Epithelial cell of proximal tubule (primary cell): ENCODE data around the gene ENHO. TPM values are rescaled to one million over a fixed set of nuclear protein-coding genes. Genes with fewer than 3 reads are reported as not detected.
"Not testable (repeated sequence)": the region's sequence is repeated elsewhere in the genome, so short reads cannot be mapped to it uniquely, and the experiment has no call there.

ENCODE experiments used
- DNase-seq: peaks from one replicate; pipeline ENCODE4 v3.0.0-alpha.2; 2011; ENCODE audit warnings: low read depth
- H3K4me3 ChIP-seq: 2 replicates; pipeline ENCODE4 v1.5.1; 2011; ENCODE audit warnings: low read depth, mild to moderate bottlenecking, low read length
- total RNA-seq: library from RNA; depleted of rRNA; stranded (reverse); fragments of >200 nt; gene quantifications from 2 replicates; pipeline ENCODE4 v1.2.3, GENCODE V29; 2015
- TF ChIP-seq, protein P1 (sequence below): conservative IDR thresholded peaks from 2 replicates; pipeline ENCODE4 v1.5.1; 2012; ENCODE audit warnings: low read depth, mild to moderate bottlenecking, low read length

The ENHO gene
- total RNA-seq, 1 donor from 2014 or later = 0.75 TPM

DNA sequence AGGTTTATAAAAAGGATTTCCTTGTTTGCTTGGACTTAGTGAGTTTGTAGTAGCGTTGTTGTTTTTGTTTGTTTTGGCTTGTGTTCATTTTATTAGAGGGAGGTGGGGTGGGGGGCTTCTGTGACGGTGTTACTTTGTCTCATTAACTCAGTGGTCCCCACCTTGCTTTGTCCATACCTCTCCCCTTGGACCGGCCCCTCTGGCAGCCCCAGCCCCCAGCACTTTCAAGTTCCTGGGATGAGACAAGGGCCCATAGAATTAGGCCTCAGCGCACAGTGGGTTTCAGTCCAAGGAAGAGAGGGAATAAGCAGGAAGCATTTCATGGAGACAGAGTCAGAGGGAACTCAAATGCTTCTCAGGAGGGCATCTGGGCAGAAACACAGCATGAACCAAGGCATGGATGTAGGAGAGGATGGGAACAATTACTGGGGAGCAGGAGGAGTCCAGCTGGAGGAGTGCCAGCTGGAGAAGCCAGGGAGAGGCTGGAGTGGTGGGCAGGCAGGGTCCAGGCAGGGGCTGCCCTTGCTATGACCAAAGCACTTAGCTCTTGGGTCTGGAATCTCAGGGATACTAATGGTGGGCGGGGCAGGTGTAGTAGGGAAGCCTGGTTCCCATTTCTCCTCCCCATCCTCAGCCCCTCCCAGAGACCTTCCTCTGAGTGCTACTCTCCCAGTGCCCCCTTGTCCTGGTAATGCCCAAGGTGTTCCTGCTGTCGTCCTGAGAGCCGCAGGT is 23.5 kb upstream of the ENHO start:
- no peak overlapping the region for H3K4me3 ChIP-seq
- no peak for DNase-seq
- TF ChIP-seq, protein P1, sequence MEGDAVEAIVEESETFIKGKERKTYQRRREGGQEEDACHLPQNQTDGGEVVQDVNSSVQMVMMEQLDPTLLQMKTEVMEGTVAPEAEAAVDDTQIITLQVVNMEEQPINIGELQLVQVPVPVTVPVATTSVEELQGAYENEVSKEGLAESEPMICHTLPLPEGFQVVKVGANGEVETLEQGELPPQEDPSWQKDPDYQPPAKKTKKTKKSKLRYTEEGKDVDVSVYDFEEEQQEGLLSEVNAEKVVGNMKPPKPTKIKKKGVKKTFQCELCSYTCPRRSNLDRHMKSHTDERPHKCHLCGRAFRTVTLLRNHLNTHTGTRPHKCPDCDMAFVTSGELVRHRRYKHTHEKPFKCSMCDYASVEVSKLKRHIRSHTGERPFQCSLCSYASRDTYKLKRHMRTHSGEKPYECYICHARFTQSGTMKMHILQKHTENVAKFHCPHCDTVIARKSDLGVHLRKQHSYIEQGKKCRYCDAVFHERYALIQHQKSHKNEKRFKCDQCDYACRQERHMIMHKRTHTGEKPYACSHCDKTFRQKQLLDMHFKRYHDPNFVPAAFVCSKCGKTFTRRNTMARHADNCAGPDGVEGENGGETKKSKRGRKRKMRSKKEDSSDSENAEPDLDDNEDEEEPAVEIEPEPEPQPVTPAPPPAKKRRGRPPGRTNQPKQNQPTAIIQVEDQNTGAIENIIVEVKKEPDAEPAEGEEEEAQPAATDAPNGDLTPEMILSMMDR = no peak

DNA sequence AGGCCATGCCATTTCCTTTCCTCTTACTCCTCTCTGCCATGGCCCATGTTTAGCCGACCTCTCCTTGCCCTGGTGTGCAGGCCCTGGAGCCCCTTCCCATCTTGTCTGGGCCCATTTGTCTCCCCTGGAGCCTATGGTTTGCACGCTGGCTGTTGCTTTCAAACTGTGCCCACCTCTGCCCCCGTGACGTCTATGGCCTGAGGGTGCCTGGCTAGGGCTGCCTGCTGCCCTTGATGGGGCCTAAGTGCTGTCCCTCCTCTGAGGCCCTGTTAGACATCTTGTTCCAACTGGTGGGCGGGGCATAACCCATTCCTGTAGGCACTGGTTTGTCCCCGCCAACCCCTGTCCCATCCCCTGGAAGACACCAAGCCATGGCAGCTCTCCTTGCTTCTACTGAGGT is 22.7 kb upstream of the ENHO start:
- DNase-seq = no peak
- H3K4me3 ChIP-seq = no peak overlapping the region
- TF ChIP-seq, protein P1 = no peak

DNA sequence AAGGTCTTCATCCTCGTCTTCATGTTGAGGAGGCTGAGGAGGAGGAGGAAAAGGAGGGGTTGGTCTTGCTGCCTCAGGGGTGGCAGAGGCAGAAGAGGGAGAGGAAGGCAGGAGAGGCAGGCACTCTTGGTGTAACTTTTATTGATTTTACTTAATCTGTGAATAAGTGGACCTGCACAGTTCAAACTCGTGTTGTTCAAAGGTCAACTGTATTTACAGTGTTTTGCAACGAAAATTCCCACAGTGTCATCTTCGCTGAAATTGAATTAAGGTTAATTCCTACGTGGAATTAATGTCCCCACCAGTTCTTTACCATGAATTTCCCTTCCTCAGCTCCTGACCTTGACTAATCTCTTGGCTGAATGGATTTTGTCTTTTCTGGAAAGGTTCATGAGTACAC is 21.2 kb upstream of the ENHO start:
- H3K4me3 ChIP-seq = no peak overlapping the region
- no peak for DNase-seq

DNA sequence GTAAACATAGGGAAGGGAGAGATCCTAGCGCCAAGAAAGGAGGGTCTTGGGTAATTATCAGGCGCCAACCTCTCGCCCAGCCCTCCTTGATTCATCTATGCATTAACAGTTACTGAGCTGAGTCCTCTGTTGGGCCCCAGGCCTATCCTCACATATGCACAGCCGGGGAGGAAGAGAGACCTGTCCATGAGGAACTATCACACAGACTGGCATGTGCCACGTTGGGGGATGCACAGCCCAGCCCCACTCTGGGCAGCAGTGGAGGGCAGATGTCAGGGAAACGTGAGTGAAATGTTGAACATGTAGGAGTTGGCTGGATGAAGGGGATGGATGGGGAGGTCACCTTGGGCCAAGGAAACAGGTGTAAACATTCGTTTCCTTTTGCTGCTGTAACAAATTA is 18.8 kb upstream of the ENHO start:
- no peak overlapping the region for H3K4me3 ChIP-seq
- no peak for DNase-seq
- TF ChIP-seq, protein P1 = no peak

More for the DNA sequence above, 21.2 kb upstream of the ENHO start:
- TF ChIP-seq, protein P1 = no peak

DNA sequence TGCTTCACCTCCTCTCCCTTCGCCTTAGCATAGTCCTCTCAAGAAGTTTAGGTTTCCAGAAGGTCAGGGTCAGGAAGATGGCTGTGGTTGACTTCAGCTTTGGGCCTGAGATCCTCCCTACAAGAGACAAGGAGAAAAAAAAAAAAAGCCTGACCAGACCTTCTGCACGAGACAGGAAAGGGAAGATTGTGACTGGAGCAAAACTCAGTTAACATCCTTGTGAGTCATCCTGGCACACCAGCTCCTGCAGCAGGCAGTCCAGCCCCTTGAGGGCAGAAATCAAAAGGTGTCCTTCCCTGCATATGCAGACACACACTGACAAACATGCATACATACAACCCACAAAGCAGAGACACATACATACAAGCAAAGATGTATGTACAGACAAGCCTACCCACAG is 18.0 kb upstream of the ENHO start:
- TF ChIP-seq, protein P1 = no peak
- DNase-seq = no peak
- H3K4me3 ChIP-seq = no peak overlapping the region

DNA sequence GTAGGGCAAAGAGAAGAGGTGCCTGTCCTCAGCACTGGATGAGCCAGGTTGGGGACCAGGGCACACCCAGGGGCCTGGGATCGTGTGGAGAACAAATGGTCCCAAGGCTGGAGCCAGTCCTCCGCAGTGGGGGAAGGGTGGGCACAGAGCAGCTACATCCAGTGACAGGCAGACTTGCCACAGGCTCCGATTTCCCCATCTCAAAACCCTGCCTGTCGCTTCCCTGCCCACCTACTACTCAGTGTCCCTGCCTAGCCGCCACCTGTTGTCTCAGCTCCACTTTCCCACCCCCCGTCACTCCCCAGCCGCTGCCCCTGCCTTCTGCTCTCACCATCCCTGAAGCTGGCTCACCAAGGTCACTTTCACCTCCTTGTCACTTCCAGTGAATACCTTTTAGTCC is 13.9 kb upstream of the ENHO start:
- no peak for DNase-seq
- H3K4me3 ChIP-seq = no peak overlapping the region
- TF ChIP-seq, protein P1 = no peak

DNA sequence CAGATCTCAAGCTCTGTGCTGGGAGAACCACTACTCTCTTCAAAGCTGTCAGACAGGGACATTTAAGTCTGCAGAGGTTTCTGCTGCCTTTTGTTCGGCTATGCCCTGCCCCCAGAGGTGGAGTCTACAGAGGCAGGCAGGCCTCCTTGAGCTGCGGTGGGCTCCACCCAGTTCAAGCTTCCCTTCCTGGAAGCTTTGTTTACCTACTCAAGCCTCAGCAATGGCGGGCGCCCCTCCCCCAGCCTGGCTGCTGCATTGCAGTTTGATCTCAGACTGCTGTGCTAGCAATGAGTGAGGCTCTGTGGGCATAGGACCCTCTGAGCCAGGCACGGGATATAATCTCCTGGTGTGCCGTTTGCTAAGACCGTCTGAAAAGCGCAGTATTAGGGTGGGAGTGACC is 9.3 kb upstream of the ENHO start:
- not testable (repeated sequence) for H3K4me3 ChIP-seq, DNase-seq
